ENCODE measurements around the gene LRRC56. TPM values are rescaled to one million over a fixed set of nuclear protein-coding genes. Genes with fewer than 3 reads are reported as not detected.

The LRRC56 gene
- total and polyA plus RNA-seq, 2 of the 13 experiments (the other 11 are each of a cell fraction or from before 2014, with no cell fraction given): 0.11 to 0.29 TPM

GRCh38 chr11:537622-538430, 499 bp downstream of the LRRC56 start (continued):
- TF ChIP-seq NFAT5 (CRISPR knock-in tag; IDR thresholded peaks at IDR 0.05): no peak

- 45% methylated on average over 14 of the region's 20 CpGs for WGBS (ENCODE audit: low lambda C conversion rate)
- Histone ChIP-seq H3K27ac (ENCODE audit: extremely low read length, insufficient read depth, low read length) (no peak overlapping the region), H3K27me3 (ENCODE audit: control insufficient read depth in 1 of 2, insufficient read depth in 2 of 2, low read length in 2 of 2) (peaks cover 5 to 20% of the 10 kb centered on the region in 2 experiments; a peak in 4 of 5 replicates), H3K79me2 (ENCODE audit: insufficient read depth, low read length) (peaks cover 4% of the 10 kb centered on the region), H4K20me1 (ENCODE audit: insufficient read depth, low read length) (no peaks in the 10 kb centered on the region; the same call in 1 of the 2 replicates), H2AFZ (ENCODE audit: low read length) (no peak overlapping the region), H3K9me3 (ENCODE audit: low read length) (no peaks in the 10 kb centered on the region), H3K4me1 (ENCODE audit: insufficient read depth, low read length) (peaks cover 73% of the 10 kb centered on the region), H3K4me3 (replicated peaks in 1 of 3; ENCODE audit: insufficient read depth in 1 of 3, low read depth in 2 of 3, low read length in 3 of 3) (no peak overlapping the region), H3K9ac (ENCODE audit: insufficient read depth, low read depth, low read length) (no peak overlapping the region), H3K36me3 (replicated peaks in 1 of 2; ENCODE audit: control insufficient read depth in 1 of 2, insufficient read depth in 2 of 2, low read length in 2 of 2) (peaks cover under 1 to 4% of the 10 kb centered on the region in 2 experiments; a peak in 1 of 5 replicates), H3K4me2 (ENCODE audit: low read depth, low read length) (no peak overlapping the region)
- ChIA-PET CTCF (ENCODE audit: low intra/inter-chr PET ratio, low total read pairs) (no interaction called here), POLR2A (interaction anchor here (1.2 kb wide), 1 partner anchor 10 kb away, joined by 3 read pairs; no protein-coding TSS in a partner anchor)
- in situ Hi-C loops (cut with HindIII; ENCODE audit: extremely low pct_ligation_motif_present, low pct_unique_long_range_greater_than_20kb) (no loop called here), intact Hi-C loops (cut with micrococcal nuclease; ENCODE audit: unreplicated experiment) (no loop called here)
- ATAC-seq (no peak), FAIRE-seq (no peak), DNase-seq (ENCODE audit: low spot score) (no peak)
- no TSS peak for BruUV-seq (replicated peaks)
- TF ChIP-seq ZNF687 (CRISPR knock-in tag; IDR thresholded peaks at IDR 0.05): peak; percentile 94
- TF ChIP-seq ZNF24 (IDR thresholded peaks at IDR 0.05): no peak
- TF ChIP-seq ZFX (CRISPR knock-in tag; IDR thresholded peaks at IDR 0.05; ENCODE audit: low read depth): peak; percentile 29; the same call in 1 of the 2 replicates
- TF ChIP-seq ZNF431 (CRISPR knock-in tag; IDR thresholded peaks at IDR 0.05; ENCODE audit: borderline replicate concordance, low read depth): 0 out of 2 replicates have a peak, but pooled peaks have one; percentile 39
- TF ChIP-seq ZNF225 (CRISPR knock-in tag; IDR thresholded peaks at IDR 0.05): 0 out of 2 replicates have a peak, but pooled peaks have one; percentile 35
- TF ChIP-seq STAT5B (CRISPR knock-in tag; IDR thresholded peaks at IDR 0.05): no peak
- 0 out of 2 replicates have a peak, but pooled peaks have one; percentile 56 for TF ChIP-seq ZNF879 (CRISPR knock-in tag; IDR thresholded peaks at IDR 0.05)
- 0 out of 2 replicates have a peak, but pooled peaks have one; percentile 27 for TF ChIP-seq JUNB (CRISPR knock-in tag; IDR thresholded peaks at IDR 0.05; ENCODE audit: borderline replicate concordance)
Measured at GRCh38 chr11:538431-539051, 1.2 kb downstream of the LRRC56 start.
